H9 (cell line): Measurements from ENCODE around the gene ITGA1. TPM values are rescaled to one million over a fixed set of nuclear protein-coding genes. Genes with fewer than 3 reads are reported as not detected.

Experiments
- DNase-seq: peaks from one replicate; pipeline ENCODE4 v3.0.0-alpha.2; 2017
- H2AFZ ChIP-seq: one replicate; pipeline ENCODE4 v1.6.1; 2013; ENCODE audit warnings: mild to moderate bottlenecking, low read length, control low read depth, moderate library complexity
- H2AK5ac ChIP-seq: 2 replicates; pipeline ENCODE4 v1.6.1; 2013; ENCODE audit warnings: low read length, control low read depth, mixed read lengths; ENCODE audit not compliant: insufficient read length
- H2BK120ac ChIP-seq: one replicate; pipeline ENCODE4 v1.6.1; 2013; ENCODE audit warnings: low read depth, mild to moderate bottlenecking, low read length, control low read depth, inconsistent platforms; ENCODE audit not compliant: poor library complexity, severe bottlenecking
- H2BK12ac ChIP-seq: 2 replicates; pipeline ENCODE4 v1.6.1; 2013; ENCODE audit warnings: low read length, control low read depth, mixed read lengths, low read depth; ENCODE audit not compliant: insufficient read length
- H2BK15ac ChIP-seq: 2 replicates; pipeline ENCODE4 v1.6.1; 2013; ENCODE audit warnings: low read depth, low read length, control low read depth
- H2BK20ac ChIP-seq: one replicate; pipeline ENCODE4 v1.6.1; 2013; ENCODE audit warnings: low read depth, mild to moderate bottlenecking, low read length, control low read depth, inconsistent platforms; ENCODE audit not compliant: poor library complexity, severe bottlenecking
- H2BK5ac ChIP-seq: 2 replicates; pipeline ENCODE4 v1.6.1; 2013; ENCODE audit warnings: low read length, control low read depth, mixed read lengths; ENCODE audit not compliant: insufficient read length
- H3K14ac ChIP-seq: 2 replicates; pipeline ENCODE4 v1.6.1; 2013; ENCODE audit warnings: low read length, control low read depth; ENCODE audit not compliant: insufficient read depth
- H3K18ac ChIP-seq: 2 replicates; pipeline ENCODE4 v1.6.1; 2013; ENCODE audit warnings: low read depth, mild to moderate bottlenecking, mixed read lengths, low read length, control low read depth; ENCODE audit not compliant: insufficient read length
- H3K23ac ChIP-seq: 2 replicates; pipeline ENCODE4 v1.6.1; 2013; ENCODE audit warnings: low read length, control low read depth, mixed read lengths, low read depth; ENCODE audit not compliant: insufficient read length
- H3K23me2 ChIP-seq: 2 replicates; pipeline ENCODE4 v1.6.1; 2013; ENCODE audit warnings: low read depth, mild to moderate bottlenecking, mixed read lengths, low read length, control low read depth; ENCODE audit not compliant: insufficient read length, poor library complexity, severe bottlenecking
- H3K27ac ChIP-seq: 2 replicates; pipeline ENCODE4 v1.5.1; 2013; ENCODE audit warnings: low read length, control low read depth, mixed read lengths, low read depth; ENCODE audit not compliant: insufficient read length
- H3K27me3 ChIP-seq: 2 replicates; pipeline ENCODE4 v1.6.1; 2013; ENCODE audit warnings: low read length, control low read depth, inconsistent platforms; ENCODE audit not compliant: insufficient read depth
- H3K4ac ChIP-seq: 2 replicates; pipeline ENCODE4 v1.6.1; 2013; ENCODE audit warnings: low read depth, mild to moderate bottlenecking, control low read depth, inconsistent platforms, low read length, moderate library complexity
- H3K4me1 ChIP-seq: 2 replicates; pipeline ENCODE4 v1.6.1; 2013; ENCODE audit warnings: low read length, control low read depth, inconsistent platforms; ENCODE audit not compliant: insufficient read depth
- H3K4me2 ChIP-seq: 2 replicates; pipeline ENCODE4 v1.6.1; 2013; ENCODE audit warnings: low read length, control low read depth, mixed read lengths; ENCODE audit not compliant: insufficient read length, insufficient read depth
- H3K56ac ChIP-seq: 2 replicates; pipeline ENCODE4 v1.6.1; 2013; ENCODE audit warnings: low read depth, mild to moderate bottlenecking, mixed read lengths, low read length, control low read depth; ENCODE audit not compliant: insufficient read length
- H3K79me1 ChIP-seq: 2 replicates; pipeline ENCODE4 v1.6.1; 2013; ENCODE audit warnings: low read depth, mild to moderate bottlenecking, moderate library complexity, low read length, control low read depth, inconsistent platforms; ENCODE audit not compliant: insufficient read depth, poor library complexity, severe bottlenecking
- H3K79me2 ChIP-seq: 2 replicates; pipeline ENCODE4 v1.6.1; 2013; ENCODE audit warnings: low read length, control low read depth, inconsistent platforms; ENCODE audit not compliant: insufficient read depth
- H3K9ac ChIP-seq: 2 replicates; pipeline ENCODE4 v1.6.1; 2013; ENCODE audit warnings: low read length, control low read depth, mixed read lengths; ENCODE audit not compliant: insufficient read length; ENCODE audit errors: extremely low read depth
- H3K9me3 ChIP-seq: one replicate; pipeline ENCODE4 v1.6.1; 2013; ENCODE audit warnings: low read depth, low read length, inconsistent platforms; ENCODE audit not compliant: control insufficient read depth
- H3T11ph ChIP-seq: one replicate; pipeline ENCODE4 v1.6.1; 2013; ENCODE audit warnings: mild to moderate bottlenecking, low read length, control low read depth, inconsistent platforms
- H4K20me1 ChIP-seq: one replicate; pipeline ENCODE4 v1.6.1; 2013; ENCODE audit not compliant: control insufficient read depth, insufficient read length, insufficient read depth
- H4K5ac ChIP-seq: 2 replicates; pipeline ENCODE4 v1.6.1; 2013; ENCODE audit warnings: low read depth, mild to moderate bottlenecking, mixed read lengths, low read length, control low read depth; ENCODE audit not compliant: insufficient read length
- H4K8ac ChIP-seq: replicated peaks from 2 replicates; pipeline ENCODE4 v1.6.1; 2013; ENCODE audit warnings: low read length, control low read depth, mixed read lengths, low read depth; ENCODE audit not compliant: insufficient read length
- H4K91ac ChIP-seq: 2 replicates; pipeline ENCODE4 v1.6.1; 2013; ENCODE audit warnings: low read depth, mild to moderate bottlenecking, moderate library complexity, mixed read lengths, low read length, control low read depth; ENCODE audit not compliant: insufficient read length
- H3K27ac Mint-ChIP-seq, 3 experiments: 2 replicates in 2 of 3; 3 replicates in 1 of 3; pipeline ENCODE4 v1.8.0; 2020 to 2021; ENCODE audit warnings: mixed read lengths in 3 of 3, mild to moderate bottlenecking in 1 of 3, moderate library complexity in 1 of 3
- H3K27me3 Mint-ChIP-seq: 2 replicates; pipeline ENCODE4 v1.8.0; 2021; ENCODE audit warnings: low read depth, mild to moderate bottlenecking, moderate library complexity, mixed read lengths
- H3K36me3 Mint-ChIP-seq, 3 experiments: 2 replicates in 2 of 3; 3 replicates in 1 of 3; pipeline ENCODE4 v1.8.0; 2020 to 2021; ENCODE audit warnings: low read depth in 3 of 3, mixed read lengths in 3 of 3; ENCODE audit not compliant: insufficient read depth in 1 of 3
- H3K4me1 Mint-ChIP-seq, 2 experiments: 2 replicates each; pipeline ENCODE4 v1.8.0; 2020; ENCODE audit warnings: mixed read lengths in 2 of 2
- H3K4me3 Mint-ChIP-seq, 2 experiments: 2 replicates in 1 of 2; 3 replicates in 1 of 2; pipeline ENCODE4 v1.8.0; 2020 to 2021; ENCODE audit warnings: mild to moderate bottlenecking in 2 of 2, mixed read lengths in 2 of 2, moderate library complexity in 1 of 2
- H3K9me3 Mint-ChIP-seq, 2 experiments: 2 replicates in 1 of 2; 3 replicates in 1 of 2; pipeline ENCODE4 v1.8.0; 2020; ENCODE audit warnings: mild to moderate bottlenecking in 2 of 2, mixed read lengths in 2 of 2, moderate library complexity in 1 of 2
- WGBS: extraction: QIAGEN DNeasy Blood & Tissue Kit; methylation state at CpG from one replicate; pipeline ENCODE4 v1.1.7; 2013; ENCODE audit warnings: missing lambda C conversion rate, low lambda C conversion rate, mixed read lengths; ENCODE audit not compliant: insufficient read length; ENCODE audit errors: extremely low coverage; 5-methylcytosine and 5-hydroxymethylcytosine counted together
- total RNA-seq: library from RNA; stranded (reverse); gene quantifications from 2 replicates; pipeline ENCODE4 v1.2.1, GENCODE V29; 2021
- TF ChIP-seq, protein P1 (sequence below): fragments of 200-600 bp; sonication (generic); conservative IDR thresholded peaks from 3 replicates; pipeline ENCODE4 v1.8.0; 2021; ENCODE audit warnings: antibody characterized with exemption, mild to moderate bottlenecking

ITGA1 gene
- total RNA-seq, 1 experiment from 2014 or later, result 3.9 TPM

DNA sequence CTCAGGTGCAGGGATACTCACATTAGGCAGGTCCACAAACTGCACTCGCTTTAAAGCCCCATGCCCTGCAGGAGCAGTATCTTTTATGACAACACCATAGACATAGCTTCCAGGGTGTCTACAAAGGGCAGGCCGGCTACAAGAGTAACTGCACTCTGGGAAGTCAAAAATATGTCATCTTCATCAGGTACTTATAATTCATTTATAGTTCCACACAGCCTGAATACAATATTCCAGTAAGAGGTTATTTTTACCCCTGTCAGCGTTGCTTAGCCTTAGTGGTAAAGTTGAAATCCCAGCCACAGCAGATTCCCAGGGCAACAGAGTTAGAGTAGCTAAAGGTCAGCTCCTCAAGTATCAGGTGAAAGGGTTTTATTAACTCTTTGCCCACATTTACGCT is 119.1 kb downstream of the ITGA1 start:
- H3K9me3 Mint-ChIP-seq, result no peaks in the 10 kb centered on the region; a peak in 1 of 5 replicates
- no peak overlapping the region for H2AK5ac ChIP-seq
- TF ChIP-seq, protein P1, sequence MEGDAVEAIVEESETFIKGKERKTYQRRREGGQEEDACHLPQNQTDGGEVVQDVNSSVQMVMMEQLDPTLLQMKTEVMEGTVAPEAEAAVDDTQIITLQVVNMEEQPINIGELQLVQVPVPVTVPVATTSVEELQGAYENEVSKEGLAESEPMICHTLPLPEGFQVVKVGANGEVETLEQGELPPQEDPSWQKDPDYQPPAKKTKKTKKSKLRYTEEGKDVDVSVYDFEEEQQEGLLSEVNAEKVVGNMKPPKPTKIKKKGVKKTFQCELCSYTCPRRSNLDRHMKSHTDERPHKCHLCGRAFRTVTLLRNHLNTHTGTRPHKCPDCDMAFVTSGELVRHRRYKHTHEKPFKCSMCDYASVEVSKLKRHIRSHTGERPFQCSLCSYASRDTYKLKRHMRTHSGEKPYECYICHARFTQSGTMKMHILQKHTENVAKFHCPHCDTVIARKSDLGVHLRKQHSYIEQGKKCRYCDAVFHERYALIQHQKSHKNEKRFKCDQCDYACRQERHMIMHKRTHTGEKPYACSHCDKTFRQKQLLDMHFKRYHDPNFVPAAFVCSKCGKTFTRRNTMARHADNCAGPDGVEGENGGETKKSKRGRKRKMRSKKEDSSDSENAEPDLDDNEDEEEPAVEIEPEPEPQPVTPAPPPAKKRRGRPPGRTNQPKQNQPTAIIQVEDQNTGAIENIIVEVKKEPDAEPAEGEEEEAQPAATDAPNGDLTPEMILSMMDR, result no peak
- no peaks in the 10 kb centered on the region for H3K27me3 ChIP-seq
- H3K36me3 Mint-ChIP-seq, result no peaks in the 10 kb centered on the region
- H4K5ac ChIP-seq, result no peak overlapping the region
- H3K79me1 ChIP-seq, result no peaks in the 10 kb centered on the region
- no CpG with 5 or more reads among the region's 4 CpGs for WGBS
- no peak overlapping the region for H3K4me2 ChIP-seq
- no peak overlapping the region for H3T11ph ChIP-seq
- no peaks in the 10 kb centered on the region for H3K9me3 ChIP-seq
- no peak overlapping the region for H3K9ac ChIP-seq
- no peak overlapping the region for H2BK12ac ChIP-seq
- no peak overlapping the region for H2BK20ac ChIP-seq
- no peak overlapping the region for H3K27ac ChIP-seq
- no peak overlapping the region for H4K8ac ChIP-seq
- H2BK5ac ChIP-seq, result no peak overlapping the region
- no peak overlapping the region for H2BK120ac ChIP-seq
- H3K27ac Mint-ChIP-seq, result no peak overlapping the region
- H3K4me3 Mint-ChIP-seq, result no peak overlapping the region
- H3K23ac ChIP-seq, result no peak overlapping the region
- DNase-seq, result no peak
- no peak overlapping the region; the same call in 1 of the 2 replicates for H2BK15ac ChIP-seq
- no peak overlapping the region for H3K56ac ChIP-seq
- no peaks in the 10 kb centered on the region for H3K79me2 ChIP-seq
- no peak overlapping the region for H3K18ac ChIP-seq
- no peaks in the 10 kb centered on the region for H4K20me1 ChIP-seq
- no peak overlapping the region for H3K4ac ChIP-seq
- no peak overlapping the region for H4K91ac ChIP-seq
- no peaks in the 10 kb centered on the region for H3K4me1 ChIP-seq
- no peaks in the 10 kb centered on the region for H3K4me1 Mint-ChIP-seq
- H3K14ac ChIP-seq, result no peak overlapping the region
- no peaks in the 10 kb centered on the region for H3K27me3 Mint-ChIP-seq
- H2AFZ ChIP-seq, result no peak overlapping the region
- H3K23me2 ChIP-seq, result no peaks in the 10 kb centered on the region
